Breast epithelium (tissue), 4 donors: Measurements from ENCODE around the gene SLC22A12. TPM values are rescaled to one million over a fixed set of nuclear protein-coding genes. Genes with fewer than 3 reads are reported as not detected.

Experiments used
- DNase-seq, 2 donors: peaks; one replicate each; pipeline ENCODE4 v3.0.0-alpha.2; 2019; ENCODE audit warnings: low spot score in 2 of 2
- H3K27ac ChIP-seq, 2 donors: fragments of 200-600 bp; sonication (generic) in 1 of 2; one replicate each; pipeline ENCODE4 v1.5.1; 2016 to 2019; ENCODE audit warnings: mild to moderate bottlenecking in 1 of 2
- H3K27me3 ChIP-seq, 2 donors: fragments of 200-600 bp; sonication (generic) in 1 of 2; one replicate each; pipeline versions ENCODE4 v1.5.1 to v1.6.0; 2017 to 2019; ENCODE audit warnings: control low read depth in 1 of 2, mild to moderate bottlenecking in 1 of 2
- H3K36me3 ChIP-seq: fragments of 200-600 bp; one replicate; pipeline ENCODE4 v1.5.1; 2019
- H3K4me1 ChIP-seq, 2 donors: fragments of 200-600 bp; sonication (generic); one replicate each; pipeline ENCODE4 v1.5.1; 2016 to 2019; ENCODE audit warnings: control low read depth in 1 of 2
- H3K4me3 ChIP-seq, 3 donors: fragments of 200-600 bp; sonication (generic); 1 replicate in 2 of 3; 2 replicates in 1 of 3; pipeline ENCODE4 v1.5.1; 2016 to 2019; ENCODE audit warnings: mild to moderate bottlenecking in 3 of 3, moderate library complexity in 2 of 3
- H3K9me3 ChIP-seq, 2 donors: fragments of 200-600 bp; sonication (generic) in 1 of 2; one replicate each; pipeline ENCODE4 v1.5.1; 2016 to 2019; ENCODE audit warnings: control low read depth in 1 of 2
- POLR2A ChIP-seq: fragments of 450-650 bp; IDR thresholded peaks from one replicate; pipeline ENCODE4 v1.6.1; 2016; ENCODE audit warnings: antibody characterized with exemption, mild to moderate bottlenecking, moderate library complexity
- POLR2AphosphoS5 ChIP-seq, 3 donors: sonication (generic); formaldehyde crosslinking; IDR thresholded peaks; one replicate each; pipeline ENCODE4 v1.6.1; 2017; ENCODE audit warnings: antibody characterized with exemption in 3 of 3
- intact Hi-C: fragments of 100-400 bp; cut with DNase I; formaldehyde crosslinking; loops from one replicate; pipeline ENCODE4 v1.15.1; 2023; ENCODE audit warnings: low total_unique reads
- total RNA-seq, 3 donors: library from RNA; depleted of rRNA; stranded (reverse); fragments of >200 nt; gene quantifications; one replicate each; pipeline ENCODE4 v1.1.0, GENCODE V29; 2016
- TF ChIP-seq, protein P1 (sequence below), 3 donors: fragments of 450-650 bp; IDR thresholded peaks; one replicate each; pipeline ENCODE4 v1.5.1; 2016 to 2017; ENCODE audit warnings: antibody characterized with exemption in 3 of 3, mild to moderate bottlenecking in 3 of 3, moderate library complexity in 3 of 3

Gene SLC22A12
- total RNA-seq, 3 donors from 2014 or later: not detected

DNA sequence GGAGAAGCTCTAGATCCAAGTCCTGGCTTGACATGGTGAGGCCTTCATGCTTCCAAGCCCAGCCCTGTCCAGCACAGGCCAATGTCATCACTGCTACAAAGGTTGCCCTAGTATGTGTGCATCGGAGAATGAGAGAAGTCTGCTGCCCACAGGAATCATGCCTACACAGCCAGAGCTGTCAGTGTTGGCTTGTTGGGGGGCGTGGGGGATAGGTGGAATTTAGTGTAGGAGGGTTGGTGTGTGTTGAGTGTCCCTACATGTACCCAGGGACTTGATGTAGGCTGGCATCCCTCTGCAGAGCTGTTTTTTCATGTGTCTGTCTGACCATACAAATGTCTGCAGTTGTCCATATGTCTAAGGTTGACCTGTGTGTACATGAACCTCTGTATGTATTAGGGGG lies 37.6 kb downstream of the SLC22A12 start:
- no peak overlapping the region for H3K27ac ChIP-seq
- H3K27me3 ChIP-seq: no peaks in the 10 kb centered on the region
- no peaks in the 10 kb centered on the region for H3K4me1 ChIP-seq
- intact Hi-C loops: no loop called here
- H3K4me3 ChIP-seq: no peak overlapping the region
- H3K9me3 ChIP-seq: no peaks in the 10 kb centered on the region
- H3K36me3 ChIP-seq: no peaks in the 10 kb centered on the region
- DNase-seq: no peak
- no peak for TF ChIP-seq POLR2A
- no peak for TF ChIP-seq POLR2AphosphoS5 (IDR thresholded peaks at IDR 0.05)
- TF ChIP-seq, protein P1, sequence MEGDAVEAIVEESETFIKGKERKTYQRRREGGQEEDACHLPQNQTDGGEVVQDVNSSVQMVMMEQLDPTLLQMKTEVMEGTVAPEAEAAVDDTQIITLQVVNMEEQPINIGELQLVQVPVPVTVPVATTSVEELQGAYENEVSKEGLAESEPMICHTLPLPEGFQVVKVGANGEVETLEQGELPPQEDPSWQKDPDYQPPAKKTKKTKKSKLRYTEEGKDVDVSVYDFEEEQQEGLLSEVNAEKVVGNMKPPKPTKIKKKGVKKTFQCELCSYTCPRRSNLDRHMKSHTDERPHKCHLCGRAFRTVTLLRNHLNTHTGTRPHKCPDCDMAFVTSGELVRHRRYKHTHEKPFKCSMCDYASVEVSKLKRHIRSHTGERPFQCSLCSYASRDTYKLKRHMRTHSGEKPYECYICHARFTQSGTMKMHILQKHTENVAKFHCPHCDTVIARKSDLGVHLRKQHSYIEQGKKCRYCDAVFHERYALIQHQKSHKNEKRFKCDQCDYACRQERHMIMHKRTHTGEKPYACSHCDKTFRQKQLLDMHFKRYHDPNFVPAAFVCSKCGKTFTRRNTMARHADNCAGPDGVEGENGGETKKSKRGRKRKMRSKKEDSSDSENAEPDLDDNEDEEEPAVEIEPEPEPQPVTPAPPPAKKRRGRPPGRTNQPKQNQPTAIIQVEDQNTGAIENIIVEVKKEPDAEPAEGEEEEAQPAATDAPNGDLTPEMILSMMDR (IDR thresholded peaks at IDR 0.05): no peak

DNA sequence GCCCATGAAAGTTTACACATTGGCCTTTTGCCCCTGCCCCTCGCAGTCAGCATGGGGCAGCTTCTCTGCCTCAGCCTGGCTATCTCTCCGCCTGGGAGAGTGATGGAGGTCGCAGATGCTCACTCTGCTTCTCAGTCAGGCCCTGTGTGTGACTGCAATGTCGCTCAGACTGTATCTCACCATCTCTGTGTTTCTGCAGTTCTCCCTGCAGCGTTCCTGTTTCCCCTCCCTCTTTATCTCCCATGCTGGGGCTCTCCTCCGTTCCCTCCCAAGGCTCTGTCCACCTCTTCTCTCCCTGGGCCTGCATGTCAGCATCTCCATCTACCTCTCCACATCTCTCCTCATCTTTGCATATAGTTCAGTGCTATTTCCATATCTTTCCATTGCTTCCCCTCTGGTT lies 38.1 kb downstream of the SLC22A12 start:
- H3K27ac ChIP-seq: no peak overlapping the region
- intact Hi-C loops: no loop called here
- TF ChIP-seq POLR2AphosphoS5 (IDR thresholded peaks at IDR 0.05) (no peak), POLR2A (no peak)
- TF ChIP-seq, protein P1 (IDR thresholded peaks at IDR 0.05): no peak
- H3K4me3 ChIP-seq: no peak overlapping the region
- H3K9me3 ChIP-seq: no peaks in the 10 kb centered on the region
- no peaks in the 10 kb centered on the region for H3K4me1 ChIP-seq
- no peak for DNase-seq
- no peaks in the 10 kb centered on the region for H3K36me3 ChIP-seq
- H3K27me3 ChIP-seq: no peaks in the 10 kb centered on the region

DNA sequence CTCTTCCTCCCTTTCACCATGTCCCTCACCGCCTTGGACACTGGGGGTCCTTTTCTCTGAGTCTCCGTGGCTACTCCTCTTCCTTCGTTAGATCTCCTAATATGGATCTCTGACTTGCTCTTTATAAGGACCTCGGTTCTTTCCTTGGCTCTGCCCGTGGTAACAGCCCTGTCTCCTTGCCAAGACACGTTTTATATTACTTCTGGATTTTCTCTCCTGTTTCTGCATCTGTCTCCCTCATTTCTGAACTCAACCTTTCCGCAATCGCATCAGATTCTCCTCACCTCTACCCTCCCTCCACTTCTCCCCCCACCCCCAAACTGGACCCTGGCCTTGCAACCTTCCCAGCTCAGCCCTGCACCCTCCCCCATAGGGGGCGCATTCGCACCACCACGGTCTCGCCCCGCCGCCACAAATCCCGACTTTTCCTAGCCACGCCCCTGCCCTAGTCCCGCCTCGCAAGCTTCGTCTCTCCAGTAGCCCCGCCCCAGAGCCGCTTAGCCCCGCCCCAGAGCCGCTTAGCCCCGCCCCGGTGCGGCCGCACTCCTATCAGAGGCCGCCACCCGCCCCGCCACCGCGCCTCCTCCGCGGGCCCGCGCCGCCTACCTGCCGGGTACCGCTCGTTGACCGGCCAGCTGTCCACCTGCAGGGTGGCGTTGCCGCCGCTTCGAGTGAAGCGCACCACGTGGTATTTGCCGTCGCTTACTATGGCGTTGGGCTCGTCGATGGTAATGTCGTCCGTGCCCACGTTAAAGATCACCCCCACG lies 39.0 kb downstream of the SLC22A12 start:
- H3K4me1 ChIP-seq: no peaks in the 10 kb centered on the region
- no peak overlapping the region for H3K27ac ChIP-seq
- intact Hi-C loops: no loop called here
- no peak for TF ChIP-seq POLR2AphosphoS5 (IDR thresholded peaks at IDR 0.05)
- TF ChIP-seq, protein P1 (IDR thresholded peaks at IDR 0.05): no peak
- no peak for TF ChIP-seq POLR2A
- no peaks in the 10 kb centered on the region for H3K27me3 ChIP-seq
- H3K9me3 ChIP-seq: no peaks in the 10 kb centered on the region
- no peaks in the 10 kb centered on the region for H3K36me3 ChIP-seq
- no peak for DNase-seq
- H3K4me3 ChIP-seq: no peak overlapping the region

DNA sequence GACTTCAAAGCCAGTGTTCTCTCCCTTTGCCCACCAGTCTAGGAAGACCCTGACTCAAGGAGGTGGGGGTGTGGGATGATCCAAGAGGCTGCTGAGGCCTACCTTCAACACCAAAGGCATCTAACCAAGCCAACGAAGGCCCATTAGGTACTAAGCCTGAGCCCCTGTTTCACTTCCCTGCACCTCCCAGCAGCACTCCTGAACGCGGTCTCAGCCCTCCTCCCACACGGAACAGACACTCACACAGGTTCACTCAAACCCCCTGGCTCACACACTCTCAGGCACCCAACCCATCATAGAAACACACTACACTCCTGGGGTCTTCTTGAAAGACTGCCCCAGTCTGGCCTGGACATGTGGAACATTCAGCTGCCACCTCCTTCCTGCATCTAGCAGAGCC lies 40.7 kb downstream of the SLC22A12 start:
- TF ChIP-seq, protein P1 (IDR thresholded peaks at IDR 0.05): no peak
- TF ChIP-seq POLR2AphosphoS5 (IDR thresholded peaks at IDR 0.05): no peak
- no peak for TF ChIP-seq POLR2A
- no peaks in the 10 kb centered on the region for H3K4me1 ChIP-seq
- no peaks in the 10 kb centered on the region for H3K9me3 ChIP-seq
- no peaks in the 10 kb centered on the region for H3K27me3 ChIP-seq
- no peak overlapping the region for H3K27ac ChIP-seq
- intact Hi-C loops: no loop called here
- H3K36me3 ChIP-seq: no peaks in the 10 kb centered on the region
- H3K4me3 ChIP-seq: no peak overlapping the region
- DNase-seq: no peak

DNA sequence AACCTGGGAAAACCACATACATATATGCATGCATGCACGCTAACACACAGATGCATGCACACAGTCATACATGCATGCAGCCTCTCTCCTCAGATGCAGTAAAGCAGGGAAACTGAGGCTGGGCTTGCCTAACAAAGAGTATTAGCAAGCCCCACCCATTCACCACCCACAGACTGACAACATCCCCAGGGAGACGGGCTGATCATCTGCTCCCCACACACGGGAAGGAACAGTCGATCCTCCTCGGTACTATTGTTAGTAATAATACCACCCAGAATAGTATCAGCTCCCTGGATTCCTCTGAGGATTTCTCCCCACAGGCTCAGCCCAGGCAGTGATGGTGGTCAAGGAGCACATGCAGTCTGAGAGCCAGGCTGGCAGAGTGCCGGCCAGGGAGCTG lies 41.2 kb downstream of the SLC22A12 start:
- intact Hi-C loops: no loop called here
- Histone ChIP-seq H3K27ac (no peak overlapping the region), H3K4me1 (no peaks in the 10 kb centered on the region), H3K4me3 (no peak overlapping the region), H3K27me3 (peaks cover 0 to 4% of the 10 kb centered on the region in 2 donors), H3K36me3 (no peaks in the 10 kb centered on the region), H3K9me3 (no peaks in the 10 kb centered on the region)
- TF ChIP-seq POLR2AphosphoS5 (IDR thresholded peaks at IDR 0.05) (no peak), POLR2A (no peak)
- TF ChIP-seq, protein P1 (IDR thresholded peaks at IDR 0.05): no peak
- no peak for DNase-seq
